ENCODE data around the gene PANX1.

DNA sequence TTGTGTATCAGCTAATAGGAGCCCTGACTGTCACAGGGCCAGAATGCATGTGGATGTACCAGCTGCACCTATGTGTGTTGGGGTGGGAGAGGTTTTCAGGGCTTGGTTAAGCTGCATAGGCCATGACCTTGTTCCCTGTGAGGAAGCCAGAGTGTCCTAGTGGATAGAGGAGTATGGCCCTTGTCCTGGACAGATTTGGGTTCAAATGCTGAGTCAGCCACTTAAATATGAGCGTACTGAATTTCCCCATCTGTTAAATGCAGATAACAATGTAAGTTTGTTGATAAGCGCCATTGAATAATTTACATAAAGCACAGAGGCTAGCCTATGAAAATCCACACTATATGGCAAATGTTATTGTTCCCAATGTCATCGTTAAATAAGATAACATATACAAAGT, 74.4 kb downstream of the PANX1 start:
- no peak for TF ChIP-seq PAX8 (IDR thresholded peaks at IDR 0.05)
- TF ChIP-seq NFIC (IDR thresholded peaks at IDR 0.05; ENCODE audit: low read depth, low read length): no peak
- no peak for TF ChIP-seq EZH2 (IDR thresholded peaks at IDR 0.05; ENCODE audit: borderline replicate concordance, control insufficient read depth, low read depth, low read length)
- TF ChIP-seq POLR2A (IDR thresholded peaks at IDR 0.05; ENCODE audit: low read depth, low read length): no peak
- TF ChIP-seq CBX5 (IDR thresholded peaks at IDR 0.05; ENCODE audit: low read depth): no peak
- no peak for TF ChIP-seq IKZF2 (IDR thresholded peaks at IDR 0.05)
